HG03442 (cell line): ENCODE measurements around the gene CIAO3.
"Not testable (repeated sequence)": the region's sequence is repeated elsewhere in the genome, so short reads cannot be mapped to it uniquely, and the experiment has no call there.

Source experiments
- ATAC-seq: cut with Tn5 transposase; IDR thresholded peaks from one replicate; pipeline ENCODE4 v1.9.1; 2021; ENCODE audit warnings: mild to moderate bottlenecking, moderate library complexity; ENCODE audit not compliant: unreplicated experiment

The CIAO3 gene

DNA sequence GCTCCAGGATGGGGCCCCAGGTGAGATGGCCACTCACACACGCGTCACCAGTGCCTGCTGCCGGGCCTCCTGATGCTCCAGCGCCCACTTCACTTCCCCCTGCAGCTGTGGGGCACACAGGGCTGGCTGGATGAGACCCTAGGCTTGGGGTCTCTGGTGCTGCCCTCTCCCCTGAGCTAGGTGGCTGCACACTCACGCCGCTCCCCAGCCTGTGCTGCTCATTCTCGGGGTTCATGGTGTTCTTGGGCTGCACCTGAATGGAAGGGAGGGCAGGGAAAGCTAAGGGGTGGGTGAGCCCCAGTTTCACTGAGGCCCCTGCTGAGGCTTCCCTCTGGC, 15.8 kb downstream of the CIAO3 start:
- ATAC-seq, result no peak

DNA sequence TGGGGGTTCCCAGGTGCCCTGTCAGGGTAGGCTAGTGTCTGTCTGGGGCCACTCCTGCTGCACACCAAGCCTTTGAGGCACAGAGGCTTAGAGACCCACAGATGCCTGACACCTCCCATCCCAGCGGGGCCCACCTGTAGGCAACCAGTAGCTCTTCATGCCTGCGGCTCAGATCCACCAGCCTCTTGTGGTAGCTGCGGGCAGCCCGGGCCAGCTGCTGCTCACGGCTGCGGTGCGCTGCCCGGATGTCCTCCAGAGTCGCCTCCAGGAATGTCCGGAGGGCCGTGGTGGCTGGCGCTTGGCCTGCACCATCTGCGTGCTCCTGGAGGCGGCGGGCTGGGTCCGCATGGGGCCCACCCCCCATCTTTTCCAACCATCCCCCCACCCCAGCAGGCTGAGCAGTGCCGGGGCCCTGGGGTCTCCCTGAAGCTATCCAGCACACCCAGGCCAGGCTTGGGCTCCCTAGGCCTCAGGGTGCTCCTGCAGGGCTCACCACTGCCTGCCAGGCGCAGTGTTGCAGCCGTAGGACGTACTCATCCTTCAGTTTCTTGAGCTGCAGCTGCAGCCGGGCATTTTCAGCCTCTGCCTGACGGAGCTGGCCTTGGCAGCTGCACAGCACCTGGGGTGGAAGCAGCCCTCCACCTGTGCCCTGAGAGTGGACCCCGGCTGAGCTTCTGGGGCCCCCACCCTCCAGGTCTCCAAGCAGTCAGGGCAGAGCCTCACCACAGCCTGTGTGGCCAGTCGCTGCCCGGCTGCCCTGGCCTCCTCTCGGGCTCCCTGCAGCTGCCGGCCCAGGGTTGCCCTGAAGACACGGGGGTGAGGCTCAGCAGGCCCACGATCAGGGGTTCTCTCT, 16.4 kb downstream of the CIAO3 start:
- no peak for ATAC-seq

DNA sequence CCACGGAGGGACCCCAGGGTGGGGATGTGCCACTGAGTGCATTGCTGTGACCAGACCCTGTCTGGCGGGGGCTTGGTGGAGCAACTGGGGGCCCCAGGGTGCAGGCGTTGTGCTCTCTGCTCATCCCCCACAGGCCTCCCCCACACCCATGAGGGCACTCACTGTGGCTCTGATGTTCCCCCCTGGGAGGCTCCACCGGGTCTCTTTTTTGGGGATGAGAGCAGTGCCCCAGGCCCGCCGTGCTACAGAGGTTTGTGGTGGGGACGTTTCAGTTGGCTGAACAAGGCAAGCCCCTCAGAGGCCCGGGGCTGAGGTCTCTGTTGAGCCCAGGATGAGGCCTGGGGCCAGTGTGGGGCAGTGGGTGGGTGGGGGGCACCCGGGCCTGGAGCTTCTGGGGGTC, 17.1 kb downstream of the CIAO3 start:
- ATAC-seq, result no peak

GRCh38 chr16:722835-723633, 17.8 kb downstream of the CIAO3 start:
- no peak for ATAC-seq

DNA sequence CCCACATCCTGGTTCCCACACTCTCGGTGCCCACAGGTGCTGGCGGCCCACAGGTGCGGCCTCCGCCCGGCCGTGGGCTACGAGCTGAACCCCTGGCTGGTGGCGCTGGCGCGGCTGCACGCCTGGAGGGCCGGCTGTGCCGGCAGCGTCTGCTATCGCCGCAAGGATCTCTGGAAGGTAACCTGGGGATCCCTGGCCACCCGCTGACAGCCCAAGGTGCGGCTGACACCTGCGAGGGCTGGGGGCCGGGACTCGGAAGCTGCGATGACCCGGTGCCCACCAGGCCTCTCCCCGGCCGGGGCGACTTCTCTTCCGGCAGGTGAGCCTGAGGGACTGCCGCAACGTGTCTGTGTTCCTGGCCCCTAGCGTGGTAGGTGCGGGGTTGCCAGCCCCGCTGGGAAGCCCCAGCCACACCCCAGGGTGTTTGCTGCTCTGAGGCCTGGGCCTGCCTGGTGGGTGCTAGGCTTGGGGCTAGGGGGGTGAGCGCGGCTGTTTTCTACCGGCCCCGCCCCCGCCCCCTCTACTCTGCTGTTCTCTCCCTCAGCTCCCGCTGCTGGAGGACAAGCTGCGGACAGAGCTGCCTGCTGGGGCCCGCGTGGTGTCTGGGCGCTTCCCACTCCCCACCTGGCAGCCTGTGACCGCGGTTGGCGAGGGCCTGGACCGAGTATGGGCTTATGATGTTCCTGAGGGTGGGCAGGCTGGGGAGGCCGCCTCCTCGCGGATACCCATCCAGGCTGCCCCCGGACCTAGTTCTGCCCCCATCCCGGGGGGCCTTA, 18.8 kb downstream of the CIAO3 start:
- ATAC-seq, result no peak

DNA sequence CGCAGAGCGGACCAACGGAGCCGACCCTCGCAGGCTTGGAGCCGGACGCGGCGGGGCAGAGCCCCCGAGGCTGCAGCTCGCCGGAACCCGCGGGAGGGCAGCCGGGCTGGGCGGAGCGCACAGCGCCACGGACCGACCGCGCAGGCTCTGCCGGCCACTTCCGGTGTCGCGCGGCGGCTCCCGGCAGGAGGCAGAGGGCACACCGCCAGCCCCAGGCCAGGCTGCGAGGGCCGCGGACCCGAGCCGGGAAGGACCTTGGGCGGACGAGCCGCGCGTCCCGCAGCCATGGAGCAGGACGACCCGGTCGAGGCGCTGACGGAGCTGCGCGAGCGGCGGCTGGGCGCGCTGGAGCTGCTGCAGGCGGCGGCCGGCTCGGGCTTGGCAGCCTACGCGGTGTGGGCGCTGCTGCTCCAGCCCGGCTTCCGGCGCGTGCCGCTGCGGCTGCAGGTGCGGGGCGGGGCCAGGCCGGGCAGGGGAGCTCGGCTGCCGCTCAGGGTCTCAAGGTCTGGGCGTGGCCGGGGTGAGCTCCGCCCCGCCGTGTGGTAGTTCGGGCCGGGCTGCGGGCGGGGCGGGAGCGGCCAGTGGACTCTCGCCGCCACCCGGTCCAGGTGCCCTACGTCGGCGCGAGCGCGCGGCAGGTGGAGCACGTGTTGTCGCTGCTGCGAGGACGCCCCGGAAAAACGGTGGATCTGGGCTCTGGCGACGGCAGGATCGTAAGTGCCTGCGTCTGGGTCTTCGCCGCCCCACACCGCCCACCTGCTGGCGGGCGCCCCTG, 19.6 kb downstream of the CIAO3 start, which contains the start of gene ANTKMT:
ANTKMT (plus strand) TSS at position 157 of the 775 bp plus-strand sequence; CDS start at position 286, 129 bp downstream.
- peak; percentile 62 for ATAC-seq

DNA sequence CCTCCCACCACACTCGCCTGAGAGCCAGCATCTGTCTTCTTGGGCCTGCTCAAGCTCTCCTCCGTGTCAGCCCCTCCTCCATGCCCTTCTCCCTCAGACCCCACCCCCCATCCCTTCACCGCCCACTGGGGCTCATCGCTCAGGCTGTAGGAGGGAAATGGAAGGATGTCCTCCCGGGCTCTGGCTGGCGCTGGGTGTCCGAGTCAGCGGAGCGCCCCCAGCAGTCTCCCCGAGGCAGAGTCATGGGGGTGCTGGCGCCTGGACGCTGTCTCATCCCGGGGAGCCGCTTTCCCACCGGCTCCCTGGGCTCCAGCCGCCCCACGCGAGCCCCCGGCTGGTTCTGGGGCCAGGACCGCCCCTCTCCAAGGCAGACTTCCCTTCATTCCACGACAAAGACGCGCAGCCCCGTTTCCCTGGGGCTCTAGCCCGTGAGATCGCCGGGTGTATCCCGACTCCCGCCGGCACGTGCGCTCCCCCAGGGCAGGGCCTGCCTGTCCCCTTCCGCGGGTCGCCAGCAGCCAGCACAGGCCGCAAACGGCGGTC, 20.3 kb downstream of the CIAO3 start:
- peak; percentile 18 for ATAC-seq

- ATAC-seq, result no peak
These were observed 20.9 kb downstream of the CIAO3 start for GRCh38 chr16:719815-720446.

DNA sequence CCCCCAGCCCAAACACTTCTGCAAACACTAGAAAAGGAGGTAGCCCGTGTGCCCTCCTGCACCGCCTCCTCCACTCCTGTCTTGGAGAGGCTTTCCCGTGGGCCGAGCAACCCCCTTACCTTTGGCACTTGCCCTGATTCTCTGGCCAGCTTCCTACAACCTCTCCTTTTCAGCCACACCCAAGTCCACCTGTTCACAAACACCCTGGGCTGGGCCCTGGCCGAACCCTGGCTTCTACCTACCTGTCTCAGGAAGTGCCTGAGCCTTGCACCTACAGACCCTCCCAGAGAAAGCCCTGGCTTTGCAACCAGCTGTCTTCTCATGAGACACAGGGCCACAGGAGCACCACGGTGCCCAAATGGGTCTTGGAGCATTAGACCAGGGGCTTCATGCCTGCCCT, 21.9 kb downstream of the CIAO3 start:
- ATAC-seq, result no peak

DNA sequence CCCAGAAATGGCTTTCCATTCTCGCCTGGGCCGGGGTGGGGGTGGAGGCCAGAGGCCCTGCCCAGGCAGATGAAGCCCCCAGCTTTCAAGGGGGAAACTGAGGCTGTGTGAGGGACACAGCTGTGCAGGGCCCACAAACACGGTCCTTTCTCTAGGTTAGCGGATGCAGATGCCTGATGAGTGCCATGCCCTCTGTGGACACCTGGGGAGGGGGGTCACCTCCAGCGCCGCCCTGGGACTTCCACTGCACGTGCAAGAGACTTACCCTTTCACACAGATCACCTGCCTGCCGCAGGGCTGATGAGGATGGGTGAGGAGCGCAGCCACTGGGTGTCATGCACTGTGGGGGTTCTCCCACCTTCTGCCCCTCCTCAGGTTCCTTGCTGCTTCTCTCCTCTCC, 22.4 kb downstream of the CIAO3 start:
- no peak for ATAC-seq

DNA sequence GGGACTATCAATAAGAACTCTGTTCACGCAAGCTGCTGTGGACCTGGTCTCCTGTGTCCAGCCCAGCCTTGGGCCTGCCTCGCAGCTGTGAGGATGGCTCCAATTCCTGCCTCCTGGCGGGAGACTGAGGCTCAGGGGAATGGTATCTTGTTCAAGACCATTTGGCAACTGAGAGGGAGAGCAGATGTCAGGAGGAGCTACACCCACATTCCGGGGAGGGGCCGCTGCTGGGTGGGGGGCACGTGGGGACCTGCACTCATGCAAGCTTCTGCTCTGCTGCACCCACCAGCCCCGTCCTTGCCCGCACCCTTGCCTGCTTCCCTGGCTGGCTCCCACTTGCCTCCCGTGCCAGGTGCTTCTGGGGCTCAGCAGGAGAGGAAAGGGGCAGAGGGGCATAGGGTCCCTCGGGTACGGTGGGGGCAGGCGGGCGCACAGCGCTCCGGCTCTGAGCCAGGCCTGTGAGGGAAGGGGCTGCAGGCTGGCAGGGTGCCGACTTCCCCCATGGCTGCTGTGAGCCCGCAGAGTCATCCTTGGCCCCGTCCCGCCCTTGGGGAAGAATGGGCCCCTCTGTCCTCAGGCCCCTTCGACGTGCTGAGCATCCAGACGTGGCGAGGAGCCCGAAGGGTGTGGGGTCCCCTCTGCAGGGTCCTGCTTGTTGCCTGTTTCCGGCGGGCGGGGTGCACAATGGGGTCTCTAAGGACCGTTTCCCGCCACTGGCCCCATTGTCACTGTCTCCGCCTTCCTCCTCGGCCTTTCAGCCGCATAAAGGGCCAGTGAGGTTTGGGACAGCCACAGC, 23.1 kb downstream of the CIAO3 start:
- ATAC-seq, result no peak

DNA sequence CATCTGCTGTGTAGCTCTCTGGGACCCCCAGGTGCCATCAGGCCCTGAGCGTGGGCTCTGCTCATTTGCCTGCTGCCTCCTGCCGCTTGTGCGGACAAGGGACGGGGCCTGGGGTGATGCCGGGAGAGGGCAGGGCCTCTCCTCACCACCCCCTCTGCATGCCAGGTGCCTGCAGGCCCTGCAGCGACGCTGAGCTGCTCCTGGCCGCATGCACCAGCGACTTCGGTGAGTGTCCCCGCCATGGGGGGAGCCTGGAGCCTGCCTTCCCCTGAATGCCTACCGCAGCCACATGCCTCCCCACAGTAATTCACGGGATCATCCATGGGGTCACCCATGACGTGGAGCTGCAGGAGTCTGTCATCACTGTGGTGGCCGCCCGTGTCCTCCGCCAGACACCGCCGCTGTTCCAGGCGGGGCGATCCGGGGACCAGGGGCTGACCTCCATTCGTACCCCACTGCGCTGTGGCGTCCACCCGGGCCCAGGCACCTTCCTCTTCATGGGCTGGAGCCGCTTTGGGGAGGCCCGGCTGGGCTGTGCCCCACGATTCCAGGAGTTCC, 23.9 kb downstream of the CIAO3 start:
- no peak for ATAC-seq

- no peak for ATAC-seq
These were observed 24.6 kb downstream of the CIAO3 start for GRCh38 chr16:716200-716568.

GRCh38 chr16:715477-716199, 25.2 kb downstream of the CIAO3 start:
- ATAC-seq, result peak; percentile 23

DNA sequence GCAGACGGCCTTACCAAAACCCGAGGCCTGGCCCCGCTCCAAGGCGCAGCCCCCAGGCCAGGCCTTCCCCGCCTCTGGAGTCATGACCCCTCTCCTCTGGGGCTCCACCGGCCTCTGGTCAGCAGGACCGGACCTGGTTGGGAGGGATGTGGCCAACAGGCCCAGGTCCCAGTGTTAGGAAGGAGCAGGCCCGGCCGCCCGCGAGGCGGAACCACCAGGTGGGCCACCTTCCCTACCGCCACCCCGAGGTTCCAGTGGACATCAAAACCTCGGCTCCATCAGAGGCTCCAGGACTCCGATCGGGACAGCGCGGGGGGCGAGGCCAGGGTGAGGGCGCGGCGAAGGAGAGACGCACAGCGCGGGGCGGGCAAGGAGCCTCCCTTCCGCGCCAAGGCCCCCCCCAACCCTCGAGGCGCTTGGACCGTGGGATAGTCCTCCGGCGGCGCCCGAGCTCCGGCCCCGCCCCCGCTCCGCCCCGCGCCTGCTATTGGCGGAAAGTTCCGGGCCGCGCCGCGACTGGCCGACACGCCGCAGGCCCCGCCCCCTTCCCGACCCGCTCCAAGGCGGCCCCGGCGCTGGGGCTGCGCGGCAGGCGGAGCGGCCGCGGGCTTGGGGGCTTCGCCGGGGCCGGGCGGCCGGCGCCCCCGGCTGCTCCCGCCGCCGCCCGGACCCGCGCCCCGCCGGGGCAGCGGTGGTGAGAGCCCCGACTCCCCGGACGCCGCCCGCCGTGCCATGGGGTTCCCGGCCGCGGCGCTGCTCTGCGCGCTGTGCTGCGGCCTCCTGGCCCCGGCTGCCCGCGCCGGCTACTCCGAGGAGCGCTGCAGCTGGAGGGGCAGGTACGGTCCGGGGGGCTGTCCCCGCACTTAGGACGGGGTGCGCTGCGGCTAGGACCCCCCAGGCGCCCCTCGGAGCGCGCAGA, 26.0 kb downstream of the CIAO3 start, which contains the start of gene METRN:
METRN (plus strand) TSS at position 561 of the 919 bp plus-strand sequence; CDS start at position 733, 172 bp downstream.
- peak; percentile 61 for ATAC-seq

DNA sequence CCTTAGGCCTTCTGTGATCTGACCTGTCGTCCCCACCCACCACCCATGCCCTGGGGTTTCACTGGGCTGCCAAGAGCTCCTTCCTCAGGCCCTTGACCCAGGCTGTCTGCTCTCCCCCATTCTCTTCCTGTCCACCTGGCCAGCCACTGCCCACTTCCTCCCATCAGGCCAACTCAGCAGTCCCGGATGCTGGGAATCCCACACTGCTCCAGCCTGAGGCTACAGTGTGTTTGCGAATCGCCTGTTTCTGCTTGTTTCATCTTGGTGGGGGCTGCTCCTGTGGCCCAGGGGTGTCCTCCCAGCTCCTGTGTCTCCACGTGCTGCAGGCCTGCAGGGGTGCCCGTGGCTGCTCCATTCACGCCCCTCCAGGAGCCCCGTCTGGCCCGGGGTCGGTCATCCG, 26.7 kb downstream of the CIAO3 start:
- no peak for ATAC-seq

DNA sequence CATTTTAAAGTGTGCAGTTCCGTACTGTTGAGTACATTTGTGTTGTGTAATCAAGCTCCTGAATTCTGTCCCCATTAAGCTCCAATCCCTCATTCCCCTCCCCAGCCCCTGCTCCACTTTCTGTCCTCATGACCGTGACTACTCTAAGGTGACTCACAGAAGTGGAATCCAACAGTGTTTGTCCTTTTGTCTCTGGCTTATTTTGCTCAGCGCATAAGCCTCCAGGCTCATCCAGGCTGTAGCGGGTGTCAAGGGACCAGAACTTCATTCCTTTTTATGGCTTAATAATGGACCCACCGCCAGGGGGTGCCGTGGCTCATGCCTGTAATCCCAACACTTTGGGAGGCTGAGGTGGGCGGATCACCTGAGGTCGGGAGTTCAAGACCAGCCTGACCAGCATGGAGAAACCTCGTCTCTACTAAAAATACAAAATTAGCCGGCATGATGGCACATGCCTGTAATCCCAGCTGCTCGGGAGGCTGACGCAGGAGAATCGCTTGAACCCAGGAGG, 28.0 kb downstream of the CIAO3 start:
- ATAC-seq, result not testable (repeated sequence)
